A549 treated with RU486 at 1 μM for 4 hours (cell line): ENCODE measurements around the gene SAAL1. TPM values are rescaled to one million over a fixed set of nuclear protein-coding genes. Genes with fewer than 3 reads are reported as not detected.

Experiments
- total RNA-seq: library from RNA; stranded (reverse); fragments of 200-300 nt; extraction: Qiagen RNA extraction; gene quantifications from 5 replicates; pipeline ENCODE4 v1.2.3, GENCODE V29; 2022; ENCODE audit warnings: low read depth

The SAAL1 gene, protein sequence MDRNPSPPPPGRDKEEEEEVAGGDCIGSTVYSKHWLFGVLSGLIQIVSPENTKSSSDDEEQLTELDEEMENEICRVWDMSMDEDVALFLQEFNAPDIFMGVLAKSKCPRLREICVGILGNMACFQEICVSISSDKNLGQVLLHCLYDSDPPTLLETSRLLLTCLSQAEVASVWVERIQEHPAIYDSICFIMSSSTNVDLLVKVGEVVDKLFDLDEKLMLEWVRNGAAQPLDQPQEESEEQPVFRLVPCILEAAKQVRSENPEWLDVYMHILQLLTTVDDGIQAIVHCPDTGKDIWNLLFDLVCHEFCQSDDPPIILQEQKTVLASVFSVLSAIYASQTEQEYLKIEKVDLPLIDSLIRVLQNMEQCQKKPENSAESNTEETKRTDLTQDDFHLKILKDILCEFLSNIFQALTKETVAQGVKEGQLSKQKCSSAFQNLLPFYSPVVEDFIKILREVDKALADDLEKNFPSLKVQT
- total RNA-seq, result 31.4 to 43.8 TPM (median 40.7 TPM) in 5 replicates

DNA sequence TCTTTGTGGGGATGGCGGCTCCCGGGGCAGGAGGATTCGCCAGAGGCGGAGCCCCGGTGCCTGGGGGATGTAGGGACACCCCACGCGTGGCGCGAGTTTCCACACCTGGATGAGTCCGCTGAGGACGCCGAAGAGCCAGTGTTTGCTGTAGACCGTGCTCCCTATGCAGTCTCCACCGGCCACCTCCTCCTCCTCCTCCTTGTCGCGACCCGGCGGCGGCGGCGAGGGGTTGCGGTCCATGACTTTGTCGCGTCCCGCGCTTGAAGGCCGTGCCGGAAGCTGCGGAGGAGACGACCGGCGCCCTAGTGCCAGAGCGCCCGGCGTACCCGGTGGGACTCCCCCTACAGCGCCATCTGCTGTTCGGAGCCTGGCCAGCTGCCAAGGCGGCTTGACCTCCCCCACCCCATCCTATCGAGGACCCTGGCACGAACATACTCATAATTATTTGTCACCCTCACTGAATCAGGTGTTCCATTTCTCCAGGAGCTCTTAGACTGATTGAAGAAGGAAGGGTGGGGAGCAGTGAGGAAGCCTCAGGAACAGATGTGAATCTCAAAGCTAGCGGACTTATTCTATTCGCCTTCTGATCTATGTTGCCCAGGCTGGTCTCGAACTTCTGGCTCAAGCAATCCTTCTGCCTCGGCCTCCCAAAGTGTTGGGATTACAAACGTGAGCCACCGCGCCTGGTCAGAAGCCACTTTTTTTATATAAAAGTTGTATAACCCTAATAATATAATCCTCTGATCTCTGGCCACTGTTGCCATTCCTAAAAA lies at the start of gene SAAL1:
Gene SAAL1 (minus strand): TSS at position 281 of the 773 bp plus-strand sequence. CDS start 41 bp downstream, at position 240.

DNA sequence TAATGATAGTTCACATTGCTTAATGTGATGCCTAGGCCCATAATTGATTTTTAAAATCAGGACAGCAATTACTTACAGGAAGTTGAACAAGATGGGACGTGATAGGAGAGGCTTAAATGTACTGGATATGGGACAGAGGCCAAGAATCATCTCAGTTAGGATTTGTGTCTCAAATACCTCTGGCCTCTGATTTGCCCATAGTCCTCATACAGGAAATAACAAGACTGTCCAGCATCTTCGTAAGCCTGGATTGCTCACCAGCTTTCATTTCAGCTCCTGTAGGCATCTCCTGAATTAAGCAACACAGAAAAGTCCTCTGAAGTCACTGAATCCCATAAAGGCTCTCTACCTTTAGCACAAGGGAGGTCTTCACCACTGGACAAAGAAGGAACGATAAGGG lies 26.5 kb upstream of the SAAL1 start, which contains the start of gene MRGPRX3:
Gene MRGPRX3 (plus strand): TSS at position 231 of the 400 bp plus-strand sequence. CDS start 4,632 bp downstream, outside the sequence.

DNA sequence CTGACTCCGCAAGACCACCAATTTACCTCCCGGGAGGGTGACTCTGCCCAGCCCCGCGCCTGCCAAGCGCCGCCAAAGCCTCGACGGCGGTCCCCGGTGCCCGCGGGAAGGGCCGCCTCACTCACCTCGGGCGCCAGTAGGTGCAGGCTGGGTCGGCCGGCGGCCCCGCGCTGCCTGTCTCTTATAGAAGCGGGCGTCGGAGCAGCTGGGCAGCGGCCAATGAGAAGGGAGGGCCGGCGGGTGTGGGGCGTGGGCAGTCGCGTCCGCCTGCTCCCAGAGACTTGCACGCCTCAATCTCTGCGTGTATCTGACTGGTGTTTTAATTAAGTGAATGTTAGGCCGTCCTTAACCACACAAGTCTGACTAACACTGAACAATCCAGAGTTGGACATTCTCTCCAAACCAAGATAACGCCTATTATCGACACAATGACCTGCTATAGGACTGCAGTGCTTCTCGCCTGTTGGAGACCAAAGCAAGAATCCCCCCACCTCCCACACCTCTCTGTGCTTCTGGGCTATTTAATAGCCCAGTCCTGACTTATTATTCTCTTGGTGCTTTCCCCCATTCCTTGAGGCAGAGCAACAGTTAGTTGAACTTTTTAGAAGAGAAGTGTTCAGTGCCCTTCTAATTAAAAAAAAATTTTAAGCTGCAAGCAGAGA lies 59.6 kb downstream of the SAAL1 start, which contains the start of gene TPH1:
Gene TPH1 (minus strand): TSS at position 154 of the 662 bp plus-strand sequence. CDS start 5,507 bp downstream, outside the sequence.

Other genes starting within 250 kb of the SAAL1 start
- gene SERGEF, start 93.0 kb downstream of the SAAL1 start, total RNA-seq, result 14.6 to 19.4 TPM (median 15.9 TPM) in 5 replicates
- 0.01 to 0.14 TPM (median 0.02 TPM) in 3 of 5 replicates, not detected in the others for gene TPH1, start 59.8 kb downstream of the SAAL1 start, total RNA-seq
- gene MRGPRX3, start 26.5 kb upstream of the SAAL1 start, total RNA-seq, result not detected in 5 replicates
- gene MRGPRX4, start 66.8 kb upstream of the SAAL1 start, total RNA-seq, result not detected in 5 replicates
- gene SAA4, start 130.7 kb upstream of the SAAL1 start, total RNA-seq, result not detected in 5 replicates
- not detected in 5 replicates for gene SAA2, start 142.6 kb upstream of the SAAL1 start, total RNA-seq
- 0.25 to 1.1 TPM (median 0.49 TPM) in 4 of 5 replicates, not detected in the other for gene SAA1, start 160.2 kb upstream of the SAAL1 start, total RNA-seq
- 9.4 to 16.0 TPM (median 13.4 TPM) in 5 replicates for gene HPS5, start 216.1 kb upstream of the SAAL1 start, total RNA-seq
- 32.2 to 35.4 TPM (median 34.3 TPM) in 5 replicates for gene GTF2H1, start 216.5 kb upstream of the SAAL1 start, total RNA-seq